ENCODE measurements around the gene MAD1L1.

The MAD1L1 gene

DNA sequence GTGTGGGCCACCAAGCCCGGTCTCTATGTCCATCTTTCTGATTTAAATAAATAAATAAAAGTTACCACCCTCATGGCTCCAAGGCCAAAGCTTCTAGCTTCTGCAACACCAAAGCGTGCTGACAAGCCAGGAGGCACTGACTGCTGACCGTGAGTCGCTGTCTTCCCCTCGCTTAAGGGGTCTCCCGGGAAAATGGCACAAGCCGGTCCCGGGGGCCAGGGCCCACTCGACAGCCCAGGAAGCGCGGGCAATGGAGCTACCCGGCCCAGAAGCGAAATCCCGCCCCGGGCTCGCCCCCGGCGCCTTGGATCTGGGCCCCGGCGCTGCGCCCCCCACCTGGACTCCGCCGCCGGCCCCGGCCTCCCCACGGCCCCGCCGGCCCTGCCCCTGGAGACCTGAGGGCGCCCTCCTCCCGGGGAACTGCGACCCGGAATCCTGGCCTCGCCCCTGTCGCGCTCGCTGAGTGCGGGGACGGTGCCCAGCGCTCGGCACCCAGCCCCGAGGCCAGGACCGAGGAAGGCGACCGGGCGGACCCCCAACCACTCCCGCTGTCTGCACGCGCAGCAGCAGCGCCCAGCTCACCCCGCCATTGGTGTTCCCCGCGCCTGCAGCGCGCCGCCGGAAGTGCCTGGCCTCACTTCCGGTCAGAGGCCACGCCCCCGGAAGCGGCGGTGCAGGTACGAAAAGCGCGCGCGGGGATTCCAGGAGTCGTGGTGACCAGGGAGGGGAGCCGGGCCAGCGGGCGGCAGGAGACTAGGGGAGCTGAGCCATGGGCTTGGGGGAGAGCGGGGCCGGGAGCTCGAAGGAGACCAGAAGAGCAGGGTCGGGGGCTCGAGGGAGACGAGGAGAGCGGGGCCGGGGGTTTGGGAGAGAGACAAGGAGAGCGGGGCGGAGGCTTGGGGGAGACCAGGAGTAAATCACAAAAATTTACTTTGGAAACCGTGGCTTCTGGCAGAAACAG is 9.1 kb upstream of the MAD1L1 start, which contains the start of the genes MRM2 and NUDT1:
Gene MRM2, minus strand, starts transcription at position 626 of the 961 bp plus-strand sequence. Its CDS starts 36 bp downstream, at position 590.
Gene NUDT1, plus strand, starts transcription at position 647 of the 961 bp plus-strand sequence. CDS start 2,349 bp downstream, outside the sequence.
- peak; percentile 96 for DNase-seq

DNA sequence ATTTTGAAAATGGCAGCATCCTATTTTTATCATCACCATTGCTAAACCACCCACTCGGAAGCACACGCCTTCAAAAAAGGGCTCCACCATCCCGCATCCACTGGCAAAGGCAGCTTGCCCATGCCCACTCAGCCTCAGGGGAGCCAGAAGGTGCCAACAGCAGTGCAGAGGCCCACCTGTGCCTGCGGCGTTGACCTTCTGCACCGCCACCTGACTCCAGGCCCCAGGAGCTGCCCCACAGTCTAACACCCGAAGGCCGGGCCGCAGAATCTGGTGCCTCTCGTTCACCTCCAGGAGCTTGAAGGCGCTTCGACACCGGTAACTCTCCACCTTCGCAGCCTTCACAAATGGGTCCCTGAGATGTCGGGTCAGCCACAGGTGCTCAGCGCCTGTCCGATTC is 6.5 kb upstream of the MAD1L1 start:
- no peak for DNase-seq

DNA sequence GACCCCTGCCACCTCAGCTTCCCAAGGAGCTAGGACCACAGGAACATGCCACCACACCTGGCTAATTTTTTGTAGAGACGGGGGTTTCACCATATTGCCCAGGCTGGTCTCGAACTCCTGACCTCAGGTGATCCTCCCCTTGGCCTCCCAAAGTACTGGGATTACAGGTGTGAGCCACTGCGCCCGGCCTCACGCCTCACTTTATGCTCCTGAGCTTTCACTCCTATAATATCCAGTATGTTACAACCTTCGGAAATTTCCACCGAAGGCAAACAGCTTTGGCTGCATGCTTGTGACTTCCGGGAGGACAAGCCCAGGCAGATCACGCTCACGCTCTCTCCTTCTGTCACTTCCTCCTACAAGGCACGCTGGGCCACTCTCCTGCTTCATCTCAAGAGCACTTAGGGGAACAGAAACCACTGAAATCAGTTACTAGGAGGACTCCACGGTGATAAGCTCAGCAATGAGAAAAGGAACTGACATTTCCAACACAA is 4.4 kb upstream of the MAD1L1 start:
- DNase-seq = peak; percentile 80

DNA sequence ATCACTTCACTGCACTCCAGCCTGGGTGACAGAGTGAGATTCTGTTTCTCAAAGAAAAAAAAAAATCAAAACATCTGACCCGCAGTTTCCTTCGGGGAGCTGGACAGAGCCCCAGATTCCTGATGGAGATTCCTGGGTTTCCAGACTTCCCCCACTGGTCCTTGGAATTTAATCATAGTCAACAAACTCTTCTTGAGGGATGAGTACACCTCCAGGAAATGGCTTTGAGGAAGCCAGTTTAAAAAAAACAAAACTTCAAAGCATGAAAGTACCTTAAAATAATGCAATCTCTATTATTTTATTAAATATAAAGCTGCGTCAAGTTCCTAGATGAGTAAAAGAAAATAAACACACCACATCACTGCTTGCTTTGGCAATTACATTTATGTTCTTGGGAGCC is 1.2 kb upstream of the MAD1L1 start:
- no peak for DNase-seq

DNA sequence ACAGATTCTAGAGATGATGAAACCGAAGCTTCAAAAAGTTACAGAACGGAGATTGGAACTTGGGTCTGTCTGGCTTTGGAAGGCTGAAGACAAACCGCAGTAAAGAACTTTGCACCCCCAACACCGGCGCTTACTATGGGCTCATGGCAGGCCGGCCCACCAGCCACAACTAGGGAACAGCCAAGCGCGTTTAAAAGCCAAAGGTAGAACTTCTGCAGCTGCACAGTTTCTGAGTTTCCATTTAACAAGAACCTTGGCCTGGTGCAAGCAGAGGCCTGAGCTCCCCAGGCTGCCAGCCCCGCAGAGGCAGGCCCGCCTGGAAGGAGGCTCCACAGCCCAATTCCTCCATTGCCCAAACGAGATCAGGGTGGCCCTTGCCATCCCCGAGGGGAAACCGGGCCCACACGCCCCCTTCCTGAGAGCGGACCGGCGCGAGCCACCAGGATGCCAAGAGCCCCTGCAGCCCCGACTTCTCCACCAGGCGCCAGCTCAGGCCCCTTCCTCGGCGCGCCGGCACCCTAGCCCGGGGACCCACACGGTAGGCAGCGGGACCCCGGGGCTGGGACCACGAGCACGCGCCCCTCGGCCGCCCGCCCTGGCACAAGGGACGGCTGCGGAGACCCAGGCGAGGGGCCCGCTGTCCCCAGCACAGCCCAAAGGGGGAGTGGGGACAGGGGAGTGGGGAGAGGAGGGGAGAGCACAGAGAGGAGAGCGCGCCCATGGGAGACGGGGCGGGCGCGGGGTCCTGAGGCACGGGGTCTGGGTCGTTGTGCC is 566 bp downstream of the MAD1L1 start:
- DNase-seq = no peak

DNA sequence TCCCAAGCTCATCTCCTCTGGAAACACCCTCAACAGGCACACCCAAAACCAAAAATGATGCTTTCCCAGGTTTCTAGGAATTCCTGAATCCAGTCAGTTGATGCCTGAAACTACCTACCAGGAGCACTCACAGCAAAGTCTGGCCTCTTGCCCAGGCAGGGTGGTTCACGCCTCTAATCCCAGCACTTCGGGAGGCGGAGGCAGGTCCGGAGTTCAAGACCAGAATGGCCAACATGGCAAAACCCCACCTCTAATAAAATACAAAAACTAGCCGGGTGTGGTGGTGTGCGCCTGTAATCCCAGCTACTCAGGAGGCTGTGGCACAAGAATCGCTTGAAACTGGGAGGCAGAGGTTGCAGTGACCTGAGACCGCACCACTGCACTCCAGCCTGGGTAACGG is 1.9 kb downstream of the MAD1L1 start:
- DNase-seq = no peak

DNA sequence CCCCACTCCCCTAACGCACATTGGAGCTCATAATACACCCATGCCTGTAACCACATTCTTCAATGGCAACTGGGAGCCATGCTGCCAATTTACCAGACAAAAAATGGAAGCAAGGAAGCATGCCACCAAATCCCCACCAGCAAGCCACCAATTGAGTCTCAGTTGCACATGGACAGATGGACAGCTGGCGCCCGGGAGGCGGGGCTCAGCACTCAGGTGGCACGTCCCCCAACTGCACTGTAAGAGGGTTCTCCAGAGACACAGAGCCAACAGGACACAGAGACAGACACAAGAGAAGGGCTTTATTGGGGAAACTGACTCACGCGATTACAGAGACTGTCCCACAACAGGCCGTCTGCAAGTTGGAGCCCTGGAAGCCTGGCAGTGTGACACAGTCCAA is 2.5 kb downstream of the MAD1L1 start:
- DNase-seq = no peak

DNA sequence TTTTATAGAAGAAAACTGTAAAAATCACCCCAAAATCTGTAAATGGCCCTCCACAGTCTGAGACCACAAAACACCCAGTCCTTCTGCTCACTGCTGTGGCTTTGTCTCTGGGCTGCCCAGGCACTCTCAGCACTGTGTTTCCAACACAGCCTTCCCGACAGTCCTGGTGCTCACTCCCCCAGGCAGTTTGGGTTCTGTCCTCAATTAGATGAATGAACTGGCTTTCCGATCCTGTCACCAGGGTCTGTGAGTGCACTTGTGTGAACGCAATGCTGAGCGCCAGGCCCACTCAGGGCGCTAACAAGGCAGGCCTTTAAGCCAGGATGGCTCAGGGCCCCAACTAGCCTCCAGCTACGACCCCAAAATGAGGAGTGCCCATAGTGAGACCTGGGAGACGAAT is 3.3 kb downstream of the MAD1L1 start:
- DNase-seq = no peak

DNA sequence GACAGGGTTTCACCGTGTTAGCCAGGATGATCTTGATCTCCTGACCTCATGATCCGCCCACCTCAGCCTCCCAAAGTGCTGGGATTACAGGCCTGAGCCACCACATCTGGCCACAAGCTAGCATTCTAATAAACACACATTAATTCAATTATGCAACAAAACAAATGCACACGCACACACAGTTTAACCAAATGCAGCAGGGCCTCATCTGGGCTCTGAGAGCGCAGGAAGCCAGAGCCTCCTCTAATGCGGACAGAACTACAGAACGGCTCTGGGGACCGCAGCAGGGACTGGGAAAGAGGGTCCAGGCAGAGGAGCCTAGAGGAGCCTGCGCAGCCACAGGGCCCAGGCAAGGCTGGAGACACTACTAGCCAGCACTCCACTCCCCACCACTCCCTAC is 3.8 kb downstream of the MAD1L1 start:
- DNase-seq = no peak

DNA sequence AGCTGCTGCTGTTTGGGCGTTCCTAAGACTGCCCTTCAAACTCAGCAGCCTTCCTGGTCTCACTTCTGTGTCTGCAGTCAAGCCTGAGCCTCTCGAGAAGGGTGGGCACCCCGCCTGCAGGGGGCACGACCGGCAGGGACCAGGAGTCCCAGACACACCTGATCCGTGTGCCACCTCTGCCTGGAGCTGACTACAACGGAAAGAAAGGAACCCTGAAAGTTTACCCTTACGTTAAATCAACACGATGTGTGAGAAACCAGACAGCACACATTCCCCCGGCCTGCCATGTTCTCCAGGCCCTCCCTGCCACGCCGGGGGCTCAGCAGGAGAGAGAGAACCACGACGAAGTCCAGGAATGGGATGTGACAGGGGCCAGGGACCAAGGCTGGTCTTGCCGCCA is 5.0 kb downstream of the MAD1L1 start:
- no peak for DNase-seq

DNA sequence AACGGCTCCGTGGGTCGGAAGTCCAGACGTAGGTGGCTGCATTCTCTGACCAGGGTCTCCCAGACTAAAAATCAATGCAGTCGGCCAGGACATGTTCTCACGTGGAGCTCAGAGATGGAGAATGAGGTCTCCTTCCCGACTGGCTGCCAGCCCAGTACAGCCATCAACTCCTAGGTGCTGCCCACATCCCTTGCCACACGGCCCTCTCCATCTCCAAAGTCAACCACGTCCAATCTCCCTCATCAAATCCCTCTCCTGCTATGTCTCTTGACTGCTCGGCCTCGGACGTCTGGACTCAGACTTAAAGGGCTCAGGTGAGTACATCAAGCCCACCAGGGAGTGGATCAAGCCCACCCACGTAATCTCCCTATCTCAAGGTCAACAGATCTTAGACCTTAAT is 6.9 kb downstream of the MAD1L1 start:
- no peak for DNase-seq

DNA sequence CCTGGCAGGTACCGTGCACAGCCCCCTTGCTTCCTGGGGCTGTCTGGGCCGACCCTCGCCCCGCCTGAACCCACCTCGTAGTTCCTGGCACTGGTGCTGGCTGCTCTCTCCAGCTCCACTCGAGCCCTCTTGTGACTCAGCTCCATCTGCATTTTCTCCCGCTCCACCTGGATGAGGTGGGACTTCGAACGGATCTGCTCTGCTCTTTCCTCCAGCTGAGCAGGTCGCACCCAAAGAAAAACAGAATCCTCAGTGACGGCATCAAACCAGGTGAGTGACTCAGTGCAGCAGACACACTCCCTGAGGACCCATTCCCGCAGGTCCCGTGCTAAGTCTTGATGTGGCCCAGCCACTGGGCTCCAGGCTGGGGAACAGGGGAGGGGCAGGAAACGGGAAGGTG is 7.4 kb downstream of the MAD1L1 start:
- no peak for DNase-seq

DNA sequence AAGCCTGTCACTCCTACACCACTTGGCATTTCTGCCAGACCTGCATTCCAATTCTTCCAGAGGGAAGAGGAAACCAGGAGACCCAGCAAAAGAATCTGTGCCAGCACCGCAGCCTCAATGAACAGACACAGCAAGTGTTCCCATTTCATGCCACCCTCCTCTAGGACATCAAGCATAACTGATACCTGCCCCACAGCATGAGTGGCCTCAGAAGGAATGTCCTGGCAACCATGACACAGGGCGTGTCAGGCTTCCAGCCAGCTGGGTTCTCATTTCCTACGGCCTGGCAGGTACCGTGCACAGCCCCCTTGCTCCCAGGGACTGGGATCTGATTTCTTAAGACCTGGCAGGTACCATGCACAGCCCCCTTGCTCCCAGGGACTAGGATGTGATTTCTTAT is 7.8 kb downstream of the MAD1L1 start:
- no peak for DNase-seq

DNA sequence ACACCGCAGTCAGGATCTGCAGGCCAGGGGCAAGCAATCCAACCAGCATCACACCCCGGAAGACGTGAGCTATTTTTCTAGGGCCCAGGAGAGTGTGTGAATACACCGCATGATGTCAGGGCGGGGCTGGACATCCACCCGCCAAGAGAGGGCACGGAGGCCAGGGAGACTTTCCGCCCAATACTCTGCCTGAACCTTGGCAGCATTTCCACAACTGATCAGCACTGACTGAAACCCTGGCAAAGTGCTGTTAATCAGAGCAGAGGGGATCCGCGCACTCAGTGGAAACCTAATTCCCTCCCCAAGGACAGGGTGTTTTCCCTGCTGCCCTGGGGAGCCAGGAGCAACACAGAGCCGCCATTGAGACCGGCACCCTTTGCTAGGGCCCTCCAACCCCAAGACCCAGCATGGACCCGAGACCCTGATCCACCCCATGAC is 8.2 kb downstream of the MAD1L1 start:
- no peak for DNase-seq

DNA sequence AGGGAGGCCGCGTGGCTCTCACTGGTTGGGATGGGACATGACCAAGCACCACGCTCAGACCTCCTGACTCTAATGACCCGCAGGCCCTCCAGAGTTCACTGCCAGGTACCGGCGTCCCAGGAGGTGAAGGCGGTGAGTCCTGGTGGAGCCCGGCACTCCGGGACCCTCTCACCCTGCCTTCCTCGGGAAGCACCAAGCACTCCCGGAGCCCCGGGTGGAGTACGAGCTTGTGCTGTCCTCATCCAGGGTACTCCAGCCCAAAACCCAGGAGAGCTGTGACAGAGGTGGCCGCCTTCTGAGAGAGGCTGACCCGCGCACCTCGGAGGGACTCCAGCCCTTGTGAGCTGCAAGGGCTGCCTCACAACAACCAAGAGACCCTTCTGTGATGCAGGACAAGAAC is 9.4 kb downstream of the MAD1L1 start:
- DNase-seq = no peak

DNA sequence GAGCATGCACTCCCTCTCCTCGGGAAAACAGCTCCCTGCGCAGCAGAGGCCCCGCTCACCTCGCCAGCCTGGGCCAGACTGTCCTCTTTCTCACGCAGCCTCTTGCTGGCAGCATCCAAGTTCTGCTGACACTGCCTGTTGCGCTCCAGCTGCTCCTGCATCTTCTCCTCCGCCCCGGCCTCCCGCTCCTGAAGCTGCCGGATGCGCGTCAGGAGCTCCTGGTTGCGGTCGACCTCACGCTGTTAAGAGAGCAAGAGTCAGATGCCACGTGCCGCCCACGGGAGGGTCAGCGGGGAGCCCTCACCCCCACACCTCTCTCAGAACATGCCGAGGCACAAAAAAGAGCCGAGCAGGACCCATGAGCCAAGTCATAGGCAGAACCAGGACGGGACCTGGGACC is 10.2 kb downstream of the MAD1L1 start:
- no peak for DNase-seq

DNA sequence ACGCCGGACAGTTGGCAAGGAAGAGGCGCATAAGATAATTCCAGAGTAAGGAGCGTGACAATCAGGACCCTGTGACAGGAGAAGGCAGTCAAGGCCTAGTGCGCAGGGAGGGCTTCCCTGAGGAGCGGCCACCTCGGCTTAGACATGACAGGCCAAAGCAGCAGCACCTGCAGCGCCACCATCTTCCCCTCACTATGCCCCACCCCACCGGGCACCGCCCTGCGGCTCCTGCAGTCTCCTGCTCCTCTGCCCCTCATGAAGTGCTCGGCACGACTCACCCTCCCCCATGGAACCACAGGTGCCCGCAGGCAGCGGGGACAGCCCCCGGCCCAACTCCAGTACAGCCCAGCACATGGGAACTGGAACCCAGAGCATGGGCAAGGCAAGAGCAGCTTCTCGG is 11.8 kb downstream of the MAD1L1 start:
- no peak for DNase-seq

DNA sequence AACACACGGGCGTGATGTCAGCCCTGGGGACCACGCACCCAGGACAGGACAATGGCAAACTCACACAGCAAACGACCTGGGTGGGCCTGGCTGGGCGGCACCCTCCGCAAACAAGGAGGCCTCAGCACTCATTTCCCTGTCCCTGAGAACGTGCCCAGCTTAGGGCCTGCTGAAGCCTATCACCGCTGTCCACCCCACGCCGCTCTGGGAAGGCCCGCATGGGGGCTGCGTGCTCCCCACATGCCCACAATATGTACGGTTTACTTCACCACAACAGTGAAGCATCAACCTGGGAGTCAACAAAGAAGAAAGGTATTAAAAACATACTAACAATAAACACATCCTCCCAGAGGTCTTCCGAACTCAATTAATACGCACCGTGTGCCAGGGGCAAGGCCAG is 12.2 kb downstream of the MAD1L1 start:
- DNase-seq = no peak

DNA sequence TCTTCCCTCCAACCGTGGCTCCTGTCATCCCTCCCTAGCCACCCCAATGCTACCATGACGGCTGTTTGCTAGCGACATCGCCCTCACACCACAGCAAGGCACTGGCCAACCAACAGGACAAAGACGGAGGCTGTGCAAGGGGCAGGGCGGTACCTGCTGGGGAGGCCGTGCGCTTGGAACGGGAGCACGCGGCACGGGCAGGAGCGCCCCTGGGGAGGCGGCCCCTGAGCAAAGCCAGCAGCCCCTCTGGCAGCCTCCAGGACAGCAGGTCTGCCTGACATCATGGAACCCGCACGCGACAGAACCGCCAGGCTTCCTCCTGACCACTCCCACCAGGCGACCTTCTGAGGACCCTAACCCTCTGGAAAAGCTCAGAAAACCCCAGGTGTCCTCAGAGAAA is 12.7 kb downstream of the MAD1L1 start:
- DNase-seq = no peak

DNA sequence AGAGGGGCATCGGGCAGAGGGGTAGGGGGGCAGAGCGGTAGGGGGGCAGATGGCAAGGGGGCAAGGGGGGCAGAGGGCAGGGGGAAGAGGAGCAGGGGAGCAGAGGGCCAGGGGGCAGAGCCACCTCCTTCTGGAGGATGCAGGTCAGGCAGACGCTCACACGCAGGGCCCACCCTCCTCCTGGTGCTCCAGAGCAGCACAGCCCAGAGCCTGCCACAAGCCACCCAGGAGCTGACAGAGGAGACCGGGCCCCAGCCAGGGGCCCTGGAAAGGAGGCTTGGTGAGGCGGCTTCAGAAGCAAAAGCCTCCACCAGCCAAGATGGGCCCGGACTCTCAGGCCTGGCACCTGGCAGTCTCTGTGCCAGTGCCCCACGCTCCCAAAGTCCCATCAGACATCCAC is 13.1 kb downstream of the MAD1L1 start:
- no peak for DNase-seq

DNA sequence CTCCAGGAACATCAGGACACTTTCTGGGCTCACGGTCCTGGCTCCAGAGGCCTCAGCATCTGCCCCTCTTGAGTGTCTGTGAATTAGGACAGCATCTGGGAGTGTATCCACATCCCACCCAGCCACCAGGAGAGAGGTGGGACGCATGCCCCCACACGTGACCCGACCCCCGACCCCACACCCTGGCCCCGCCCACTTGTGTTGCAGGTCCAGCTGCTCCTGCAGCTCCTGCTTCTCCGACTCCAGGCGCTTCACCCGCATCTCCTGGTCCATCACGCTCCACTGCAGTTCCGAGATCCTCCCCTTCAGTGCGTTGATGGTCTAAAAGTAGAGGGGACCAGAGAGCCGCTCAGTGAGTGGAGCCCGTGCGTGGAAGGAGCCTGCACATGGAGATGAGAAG is 13.6 kb downstream of the MAD1L1 start:
- no peak for DNase-seq

DNA sequence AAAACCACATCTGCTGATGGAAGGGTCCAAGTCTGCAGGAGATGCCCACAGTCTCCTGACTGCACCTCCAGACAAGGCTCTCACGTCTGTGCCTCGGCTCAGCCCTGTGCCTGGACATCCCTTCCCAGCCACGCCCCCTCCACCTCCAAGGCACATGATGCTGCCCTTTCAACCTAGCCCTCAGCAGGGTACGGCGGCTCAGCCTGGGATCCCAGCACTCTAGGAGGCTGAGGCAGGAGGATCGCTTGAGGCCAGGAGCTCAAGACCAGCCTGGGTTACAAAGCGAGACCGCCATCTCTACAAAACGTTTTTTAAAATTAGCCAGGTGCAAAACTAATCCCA is 14.3 kb downstream of the MAD1L1 start:
- no peak for DNase-seq

DNA sequence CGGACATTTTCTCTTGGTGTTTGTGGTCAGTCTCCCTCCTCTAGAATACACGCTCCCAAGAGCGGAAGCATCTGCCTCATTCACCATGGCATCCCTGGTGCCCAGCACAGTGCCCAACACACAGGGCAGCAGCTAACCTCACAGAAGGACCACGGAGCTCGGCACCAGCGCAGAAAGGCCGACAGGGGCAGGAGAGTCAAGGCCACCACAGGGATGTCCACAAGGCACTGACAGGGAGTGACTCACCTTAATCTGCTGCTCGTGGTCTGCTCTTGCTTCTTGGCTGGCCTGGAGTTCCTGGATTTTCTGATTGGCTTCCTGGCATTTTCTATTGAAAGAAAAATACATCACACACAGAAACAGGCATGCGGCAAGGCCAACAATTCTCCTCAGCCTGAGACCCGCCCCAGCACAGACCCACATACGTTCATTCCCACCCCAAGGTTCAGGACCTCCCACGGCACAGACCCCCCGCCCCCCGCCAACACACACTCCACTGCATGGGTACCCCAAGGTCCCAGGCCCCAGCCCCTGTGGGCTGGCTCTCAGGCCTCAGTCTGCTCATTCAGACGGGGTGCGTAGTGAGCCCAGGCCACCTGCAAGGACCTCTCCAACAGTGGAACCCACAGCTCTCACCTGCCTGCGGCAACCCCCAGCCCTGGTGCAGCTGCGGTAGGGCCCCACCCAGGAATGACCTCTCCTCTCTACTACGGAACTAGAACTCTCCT is 14.9 kb downstream of the MAD1L1 start:
- DNase-seq = no peak

Data from NCI-H510A treated with DMSO at 0.1 percent for 48 hours (cell line).